Spleen (tissue), 7 donors: ENCODE results near the gene ASTL.
A peak's percentile ranks its signal among the peaks of the same experiment; 100 is the strongest.

ENCODE experiments used
- POLR2A ChIP-seq, 3 donors: fragments of 450-650 bp; IDR thresholded peaks; one replicate each; pipeline ENCODE4 v1.5.1; 2017; ENCODE audit warnings: antibody characterized with exemption in 3 of 3, mild to moderate bottlenecking in 1 of 3
- POLR2AphosphoS5 ChIP-seq, 3 donors: sonication (generic); formaldehyde crosslinking; IDR thresholded peaks; one replicate each; pipeline ENCODE4 v1.5.1; 2017; ENCODE audit warnings: antibody characterized with exemption in 3 of 3
- TF ChIP-seq, protein P1 (sequence below), 11 experiments: fragments of 200-600 bp in 7 of 11; fragments of 450-650 bp in 4 of 11; sonication (generic) in 4 of 11; IDR thresholded peaks in 8 of 11; conservative IDR thresholded peaks in 3 of 11; 1 replicate in 7 of 11; 2 replicates in 4 of 11; pipeline versions ENCODE4 v1.4.0 to v1.8.0; 2016 to 2021; ENCODE audit warnings: antibody characterized with exemption in 11 of 11, inconsistent platforms in 4 of 11, mild to moderate bottlenecking in 1 of 11
- donor health status: DM: no; HTN: no; CAD: no; lungs with moderate emphysema.
- donor health status: DM: no; HTN: no; CAD: no.
- donor health status: DM: no; HTN: no; CAD: no.

- TF ChIP-seq, protein P1, sequence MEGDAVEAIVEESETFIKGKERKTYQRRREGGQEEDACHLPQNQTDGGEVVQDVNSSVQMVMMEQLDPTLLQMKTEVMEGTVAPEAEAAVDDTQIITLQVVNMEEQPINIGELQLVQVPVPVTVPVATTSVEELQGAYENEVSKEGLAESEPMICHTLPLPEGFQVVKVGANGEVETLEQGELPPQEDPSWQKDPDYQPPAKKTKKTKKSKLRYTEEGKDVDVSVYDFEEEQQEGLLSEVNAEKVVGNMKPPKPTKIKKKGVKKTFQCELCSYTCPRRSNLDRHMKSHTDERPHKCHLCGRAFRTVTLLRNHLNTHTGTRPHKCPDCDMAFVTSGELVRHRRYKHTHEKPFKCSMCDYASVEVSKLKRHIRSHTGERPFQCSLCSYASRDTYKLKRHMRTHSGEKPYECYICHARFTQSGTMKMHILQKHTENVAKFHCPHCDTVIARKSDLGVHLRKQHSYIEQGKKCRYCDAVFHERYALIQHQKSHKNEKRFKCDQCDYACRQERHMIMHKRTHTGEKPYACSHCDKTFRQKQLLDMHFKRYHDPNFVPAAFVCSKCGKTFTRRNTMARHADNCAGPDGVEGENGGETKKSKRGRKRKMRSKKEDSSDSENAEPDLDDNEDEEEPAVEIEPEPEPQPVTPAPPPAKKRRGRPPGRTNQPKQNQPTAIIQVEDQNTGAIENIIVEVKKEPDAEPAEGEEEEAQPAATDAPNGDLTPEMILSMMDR (IDR thresholded peaks at IDR 0.05 in 8 of 11, conservative IDR thresholded peaks at IDR 0.05 in 3 of 11): no peak
- peak in 2 of 3 donors; percentile 67 to 75 for TF ChIP-seq POLR2AphosphoS5 (IDR thresholded peaks at IDR 0.05)
- TF ChIP-seq POLR2A (IDR thresholded peaks at IDR 0.05): no peak
Measured at GRCh38 chr2:96083064-96083939, 55.0 kb downstream of the ASTL start.
